ENCODE data around the gene SLAMF1.
"Not testable (repeated sequence)": the region's sequence is repeated elsewhere in the genome, so short reads cannot be mapped to it uniquely, and the experiment has no call there.

SLAMF1 gene

DNA sequence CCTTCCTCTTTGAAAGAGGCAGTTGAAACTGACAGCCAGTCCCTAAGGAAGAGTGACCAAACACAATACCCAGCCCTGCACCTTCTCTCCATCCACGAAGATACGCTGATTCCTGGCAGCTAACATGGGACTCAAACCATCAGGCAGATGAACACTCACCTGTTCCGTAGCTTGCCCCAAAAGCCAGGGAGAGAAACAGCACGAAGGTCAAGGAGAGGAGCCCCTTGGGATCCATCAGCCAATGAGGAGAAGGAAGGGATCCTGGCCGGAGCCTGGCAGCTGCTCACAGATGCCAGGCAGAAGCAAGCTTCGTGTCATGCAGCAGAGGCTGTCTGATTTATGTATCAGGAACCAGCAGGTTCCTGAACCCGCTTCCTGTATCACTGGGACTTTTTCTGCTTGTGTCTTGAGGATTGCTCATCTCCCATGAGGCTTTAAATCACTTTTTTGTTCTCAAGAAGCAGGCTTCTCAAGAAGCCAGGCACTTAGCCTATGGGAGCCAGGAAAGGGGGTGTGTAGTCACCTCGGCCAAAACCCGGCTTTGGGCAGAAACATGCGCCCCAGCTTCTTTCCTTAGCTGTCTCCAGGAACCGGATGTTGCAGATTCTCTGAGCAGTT lies at the start of gene SLAMF1:
Gene SLAMF1, minus strand, starts transcription at position 334 of the 618 bp plus-strand sequence. Its CDS starts 99 bp downstream, at position 235.
- no peak for DNase-seq

DNA sequence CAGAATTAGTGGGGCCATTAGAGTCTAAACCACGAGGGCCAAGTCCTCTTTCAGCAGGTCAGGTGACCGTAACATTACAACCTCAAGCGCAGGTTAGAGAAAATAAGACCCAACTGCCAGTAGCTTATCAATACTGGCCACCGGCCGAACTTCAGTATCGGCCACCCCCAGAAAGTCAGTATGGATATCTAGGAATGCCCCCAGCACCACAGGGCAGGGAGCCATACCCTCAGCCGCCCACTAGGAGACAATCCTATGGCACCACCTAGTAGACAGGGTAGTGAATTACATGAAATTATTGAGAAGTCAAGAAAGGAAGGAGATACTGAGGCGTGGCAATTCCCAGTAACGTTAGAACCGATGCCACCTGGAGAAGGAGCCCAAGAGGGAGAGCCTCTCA lies 45.5 kb upstream of the SLAMF1 start:
- not testable (repeated sequence) for DNase-seq

- no peak for DNase-seq
Measured at GRCh38 chr1:160685266-160685665, 38.4 kb upstream of the SLAMF1 start.

GRCh38 chr1:160682983-160683865 lies 36.4 kb upstream of the SLAMF1 start:
- DNase-seq, result no peak

DNA sequence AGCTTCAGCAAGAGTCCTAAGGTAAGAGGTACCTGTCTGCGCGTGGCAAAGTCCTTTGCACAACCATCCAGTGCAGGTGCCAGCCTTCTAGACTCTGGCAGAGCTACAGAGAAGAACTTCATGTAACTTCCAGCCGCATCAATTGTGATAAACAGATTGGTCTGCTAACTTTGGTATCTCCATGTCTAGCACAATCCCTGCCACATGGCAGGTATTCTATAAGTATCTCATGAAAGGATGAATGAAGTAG lies 35.0 kb upstream of the SLAMF1 start:
- DNase-seq, result no peak

DNA sequence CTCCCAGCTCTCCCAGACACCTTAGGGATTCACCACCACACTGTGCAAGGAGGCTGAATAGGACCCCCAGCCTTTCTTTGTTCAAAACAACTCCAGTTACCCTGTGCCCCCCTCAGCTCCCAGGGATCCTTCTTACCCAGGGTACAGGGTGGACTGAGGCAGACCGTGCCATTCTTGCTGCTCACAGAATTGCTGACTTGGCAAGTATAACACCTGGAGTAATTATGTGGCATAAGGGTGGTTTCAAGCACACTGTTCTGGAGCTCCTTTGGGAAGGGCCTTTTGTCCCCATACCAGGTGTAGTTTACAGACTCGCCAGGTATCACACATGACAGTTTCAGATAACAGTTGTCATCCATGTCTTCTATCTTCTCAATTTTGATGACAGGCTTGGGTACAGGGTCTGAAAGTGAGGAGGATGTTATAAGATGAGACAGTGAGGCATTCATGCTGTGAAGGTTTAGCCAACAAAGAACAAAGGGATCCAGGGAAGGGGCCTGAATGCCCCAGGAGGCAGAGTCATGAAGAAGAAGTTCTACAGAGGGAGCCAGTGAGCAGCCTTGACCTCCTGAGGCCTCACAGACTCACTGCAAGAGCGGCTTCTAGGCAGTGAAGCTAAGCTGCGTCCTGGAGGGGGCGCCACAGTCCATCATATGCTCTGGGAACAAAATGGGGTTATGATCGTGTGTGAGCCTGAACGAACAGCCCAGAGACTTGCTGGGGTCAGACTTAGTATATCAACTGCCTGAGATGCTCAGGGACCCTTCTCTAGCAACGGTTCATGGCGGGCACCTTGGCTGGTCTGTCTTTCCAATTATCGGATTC lies 34.4 kb upstream of the SLAMF1 start:
- DNase-seq, result no peak

GRCh38 chr1:160680399-160680798 lies 33.6 kb upstream of the SLAMF1 start:
- DNase-seq, result no peak

DNA sequence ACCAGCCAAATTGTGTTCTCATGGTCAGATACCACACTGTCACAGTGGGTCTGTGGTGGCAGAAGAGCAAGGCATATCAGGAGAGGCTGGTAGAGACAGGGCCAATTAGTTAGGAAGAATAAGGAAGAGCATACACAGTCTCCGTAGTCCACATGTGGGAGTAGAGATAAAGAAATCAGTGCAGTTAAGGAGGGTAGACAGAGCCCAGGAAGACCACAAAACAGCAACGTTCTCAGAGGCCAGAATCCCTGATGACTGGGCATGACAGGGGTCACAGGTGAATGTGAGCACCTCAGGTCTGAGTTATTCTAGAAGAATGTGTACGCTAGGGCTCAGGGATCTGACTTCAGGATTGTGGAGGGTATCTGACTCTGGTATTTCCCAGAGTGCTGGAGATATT lies 33.0 kb upstream of the SLAMF1 start:
- no peak for DNase-seq

GRCh38 chr1:160676869-160677597 lies 30.2 kb upstream of the SLAMF1 start:
- no peak for DNase-seq

- DNase-seq, result peak; percentile 34 to 45
Measured at GRCh38 chr1:160675641-160676410, 29.0 kb upstream of the SLAMF1 start.

DNA sequence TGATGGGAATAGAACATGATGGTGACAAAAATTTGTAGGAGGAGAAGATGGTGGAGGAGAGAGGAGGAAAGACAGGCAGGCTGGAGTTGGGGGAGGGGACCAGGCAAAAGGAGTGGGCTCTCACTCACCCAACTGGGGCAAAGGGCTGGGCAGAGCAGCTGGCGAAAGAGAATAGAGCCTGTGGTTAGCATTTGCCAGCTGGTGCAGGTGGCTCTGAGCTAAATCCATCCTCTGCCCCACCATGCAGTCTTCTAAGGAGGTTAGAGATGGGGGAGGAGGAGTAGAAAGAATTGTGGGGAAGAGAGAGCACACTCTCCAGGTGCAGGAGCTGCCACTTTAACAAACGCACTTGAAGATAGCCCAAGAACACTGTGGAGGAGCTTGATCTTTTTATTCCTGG lies 27.6 kb upstream of the SLAMF1 start:
- DNase-seq, result no peak

- no peak for DNase-seq
Measured at GRCh38 chr1:160672789-160673695, 26.2 kb upstream of the SLAMF1 start.

- no peak for DNase-seq
Measured at GRCh38 chr1:160671603-160672517, 25.0 kb upstream of the SLAMF1 start.

DNA sequence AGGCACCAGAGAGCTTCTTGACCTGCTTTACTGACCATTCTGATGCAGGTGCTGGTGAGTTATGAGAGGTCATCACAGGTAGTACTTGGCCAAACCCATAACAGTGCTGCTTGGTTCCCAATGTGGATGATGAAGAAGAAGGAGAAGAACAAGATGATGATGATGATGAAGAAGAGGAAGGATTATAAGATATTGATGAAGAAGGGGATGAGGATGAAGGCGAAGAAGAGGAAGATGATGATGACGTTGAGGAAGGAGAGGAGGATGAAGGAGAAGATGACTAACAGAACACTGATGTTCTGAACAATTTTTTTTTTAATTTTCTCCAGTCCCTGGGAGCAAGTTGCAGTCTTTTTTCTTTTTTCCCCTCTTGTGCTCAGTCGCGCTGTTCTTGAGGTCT lies 23.9 kb upstream of the SLAMF1 start:
- DNase-seq, result no peak

- no peak for DNase-seq
Measured at GRCh38 chr1:160669802-160670201, 23.0 kb upstream of the SLAMF1 start.

DNA sequence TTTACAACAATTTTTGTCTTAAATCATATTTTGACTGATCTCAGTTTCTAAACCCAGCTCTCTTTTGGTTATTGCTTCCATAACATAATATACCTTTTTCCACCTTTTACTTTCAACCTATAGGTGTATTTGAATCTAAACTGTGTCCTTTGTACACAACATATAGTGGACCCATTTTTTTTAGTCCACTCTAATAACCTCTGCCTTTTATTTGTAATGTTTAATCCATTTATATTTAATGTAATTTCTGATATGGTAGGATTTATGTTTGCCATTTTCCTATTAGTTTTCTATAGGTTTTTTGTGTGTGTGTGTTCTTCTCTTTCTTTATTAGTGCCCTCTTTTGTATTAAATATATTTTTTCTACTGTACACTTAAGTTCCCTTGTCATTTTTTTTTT lies 22.4 kb upstream of the SLAMF1 start:
- DNase-seq, result no peak

- no peak for DNase-seq
Measured at GRCh38 chr1:160667896-160668295, 21.1 kb upstream of the SLAMF1 start.

GRCh38 chr1:160666079-160666442 lies 19.2 kb upstream of the SLAMF1 start:
- DNase-seq, result no peak

GRCh38 chr1:160665330-160666078 lies 18.7 kb upstream of the SLAMF1 start:
- no peak for DNase-seq

Measured in hippocampal formation (tissue), 2 donors.